LNCaP clone FGC (cell line): ENCODE data around the gene SHCBP1.
"Not testable (repeated sequence)": the region's sequence is repeated elsewhere in the genome, so short reads cannot be mapped to it uniquely, and the experiment has no call there.

ENCODE experiments used
- DNase-seq: peaks from one replicate; pipeline ENCODE4 v3.0.0-alpha.2; 2011; ENCODE audit warnings: low read depth
- H3K4me3 ChIP-seq: 2 replicates; pipeline ENCODE4 v1.5.1; 2011; ENCODE audit warnings: mild to moderate bottlenecking, low read depth, low read length, control low read depth
- CTCF ChIP-seq: IDR thresholded peaks from 2 replicates; pipeline ENCODE4 v1.5.1; 2012; ENCODE audit warnings: mild to moderate bottlenecking; ENCODE audit not compliant: control insufficient read depth, insufficient read depth; ENCODE audit errors: extremely low read depth

The SHCBP1 gene

GRCh38 chr16:46648656-46649055 lies 27.5 kb upstream of the SHCBP1 start:
- H3K4me3 ChIP-seq = no peak overlapping the region
- no peak for DNase-seq
- TF ChIP-seq CTCF = no peak

GRCh38 chr16:46638947-46639925 lies 18.1 kb upstream of the SHCBP1 start:
- TF ChIP-seq CTCF = no peak
- DNase-seq = no peak
- no peak overlapping the region for H3K4me3 ChIP-seq

GRCh38 chr16:46632778-46633733 lies 11.9 kb upstream of the SHCBP1 start:
- DNase-seq = no peak
- no peak overlapping the region for H3K4me3 ChIP-seq
- no peak for TF ChIP-seq CTCF

- no peak overlapping the region for H3K4me3 ChIP-seq
- peak; percentile 28 for DNase-seq
- TF ChIP-seq CTCF = peak; percentile 48
Measured at GRCh38 chr16:46629331-46630219, 8.4 kb upstream of the SHCBP1 start.

GRCh38 chr16:46627746-46628145 lies 6.6 kb upstream of the SHCBP1 start:
- DNase-seq = no peak
- TF ChIP-seq CTCF = no peak
- H3K4me3 ChIP-seq = no peak overlapping the region

GRCh38 chr16:46626681-46627080 lies 5.5 kb upstream of the SHCBP1 start:
- DNase-seq, H3K4me3 ChIP-seq: not testable (repeated sequence)

GRCh38 chr16:46624862-46625261 lies 3.7 kb upstream of the SHCBP1 start:
- H3K4me3 ChIP-seq, DNase-seq: not testable (repeated sequence)

GRCh38 chr16:46623707-46624106 lies 2.5 kb upstream of the SHCBP1 start:
- DNase-seq, H3K4me3 ChIP-seq: not testable (repeated sequence)

- not testable (repeated sequence) for H3K4me3 ChIP-seq, DNase-seq
Measured at GRCh38 chr16:46623246-46623645, 2.1 kb upstream of the SHCBP1 start.
